ENCODE measurements around the gene TVP23C.

DNA sequence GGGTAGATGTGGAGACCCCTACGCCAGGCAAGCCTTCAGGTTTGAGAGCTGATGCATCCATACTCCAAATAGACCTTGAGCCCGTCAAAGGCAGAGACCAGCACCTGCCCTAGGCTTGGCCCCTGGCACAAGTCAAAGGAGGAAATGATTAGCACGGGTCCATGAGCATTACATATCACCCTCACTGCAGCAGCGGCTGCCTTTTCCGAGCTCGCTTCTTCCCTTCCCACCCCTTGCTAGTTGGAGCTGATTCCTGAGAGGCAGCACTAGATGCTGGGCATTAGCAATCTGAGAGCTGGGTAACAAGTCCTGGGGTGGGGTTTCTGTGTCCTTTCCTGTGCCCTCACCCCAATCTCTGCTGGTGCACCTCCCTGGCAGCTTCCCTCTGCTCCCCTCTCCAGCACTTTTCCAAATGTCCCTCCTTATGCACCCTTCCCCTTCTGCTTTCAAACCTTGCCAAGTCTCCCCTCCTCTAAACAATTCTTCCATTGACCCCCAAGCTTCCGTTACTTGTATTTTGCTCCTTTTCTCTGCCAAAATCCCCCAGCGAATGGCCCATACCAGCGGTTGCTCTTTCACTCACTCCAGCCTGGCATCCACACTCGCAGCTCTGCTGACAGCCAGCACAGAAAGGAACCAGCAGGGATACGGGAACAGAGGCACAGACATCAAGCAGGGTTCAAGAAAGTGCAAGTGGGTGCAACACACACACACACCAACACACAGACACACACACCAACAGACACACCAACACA lies 98.9 kb downstream of the TVP23C start:
- TF ChIP-seq, protein P1, sequence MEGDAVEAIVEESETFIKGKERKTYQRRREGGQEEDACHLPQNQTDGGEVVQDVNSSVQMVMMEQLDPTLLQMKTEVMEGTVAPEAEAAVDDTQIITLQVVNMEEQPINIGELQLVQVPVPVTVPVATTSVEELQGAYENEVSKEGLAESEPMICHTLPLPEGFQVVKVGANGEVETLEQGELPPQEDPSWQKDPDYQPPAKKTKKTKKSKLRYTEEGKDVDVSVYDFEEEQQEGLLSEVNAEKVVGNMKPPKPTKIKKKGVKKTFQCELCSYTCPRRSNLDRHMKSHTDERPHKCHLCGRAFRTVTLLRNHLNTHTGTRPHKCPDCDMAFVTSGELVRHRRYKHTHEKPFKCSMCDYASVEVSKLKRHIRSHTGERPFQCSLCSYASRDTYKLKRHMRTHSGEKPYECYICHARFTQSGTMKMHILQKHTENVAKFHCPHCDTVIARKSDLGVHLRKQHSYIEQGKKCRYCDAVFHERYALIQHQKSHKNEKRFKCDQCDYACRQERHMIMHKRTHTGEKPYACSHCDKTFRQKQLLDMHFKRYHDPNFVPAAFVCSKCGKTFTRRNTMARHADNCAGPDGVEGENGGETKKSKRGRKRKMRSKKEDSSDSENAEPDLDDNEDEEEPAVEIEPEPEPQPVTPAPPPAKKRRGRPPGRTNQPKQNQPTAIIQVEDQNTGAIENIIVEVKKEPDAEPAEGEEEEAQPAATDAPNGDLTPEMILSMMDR (IDR thresholded peaks at IDR 0.05): no peak
- TF ChIP-seq ZFX (IDR thresholded peaks at IDR 0.05; ENCODE audit: borderline replicate concordance): no peak

All from 22Rv1 (cell line).